Endothelial cell (in vitro differentiated cells): ENCODE results near the gene NPB. TPM values are rescaled to one million over a fixed set of nuclear protein-coding genes. Genes with fewer than 3 reads are reported as not detected.

Experiments used
- DNase-seq: peaks from one replicate; pipeline ENCODE4 v3.0.0; 2021; ENCODE audit warnings: low spot score
- H3K27ac Mint-ChIP-seq: one replicate; pipeline ENCODE4 v1.8.0; 2021; ENCODE audit warnings: mixed read lengths, inconsistent platforms; ENCODE audit not compliant: unreplicated experiment
- H3K27me3 Mint-ChIP-seq: one replicate; pipeline ENCODE4 v1.8.0; 2021; ENCODE audit warnings: mild to moderate bottlenecking, moderate library complexity, mixed read lengths, inconsistent platforms; ENCODE audit not compliant: unreplicated experiment
- H3K36me3 Mint-ChIP-seq: one replicate; pipeline ENCODE4 v1.8.0; 2021; ENCODE audit warnings: mild to moderate bottlenecking, low read depth, mixed read lengths, inconsistent platforms; ENCODE audit not compliant: unreplicated experiment
- H3K4me1 Mint-ChIP-seq: one replicate; pipeline ENCODE4 v1.8.0; 2021; ENCODE audit warnings: mild to moderate bottlenecking, mixed read lengths, inconsistent platforms; ENCODE audit not compliant: unreplicated experiment
- H3K4me3 Mint-ChIP-seq: one replicate; pipeline ENCODE4 v1.8.0; 2021; ENCODE audit warnings: mild to moderate bottlenecking, mixed read lengths, inconsistent platforms; ENCODE audit not compliant: unreplicated experiment
- H3K9me3 Mint-ChIP-seq: one replicate; pipeline ENCODE4 v1.8.0; 2021; ENCODE audit warnings: mixed read lengths, inconsistent platforms; ENCODE audit not compliant: unreplicated experiment
- CTCF ChIP-seq: fragments of 200-600 bp; sonication (generic); IDR thresholded peaks from one replicate; pipeline ENCODE4 v1.5.0; 2021; ENCODE audit warnings: antibody characterized with exemption; ENCODE audit not compliant: unreplicated experiment
- total RNA-seq: library from RNA; stranded (reverse); fragmentation: NEBNext Ultra II Directional; extraction: Animal tissue kit (Norgen Biotek cat#: 25700); gene quantifications from one replicate; pipeline ENCODE4 v1.2.1, GENCODE V29; 2021; ENCODE audit not compliant: unreplicated experiment

NPB gene
- total RNA-seq, 1 donor from 2014 or later = 0.56 TPM

- DNase-seq = no peak
- Mint-ChIP-seq H3K27ac (peak within 1 kb of the TSS; percentile 84), H3K9me3 (no peaks in the 10 kb centered on the region), H3K4me3 (peak within 1 kb of the TSS; percentile 93), H3K4me1 (peaks cover 3% of the 10 kb centered on the region), H3K36me3 (peaks cover 3% of the 10 kb centered on the region), H3K27me3 (peaks cover 17% of the 10 kb centered on the region)
- no peak for TF ChIP-seq CTCF
Measured at GRCh38 chr17:81870981-81871386, 31.1 kb upstream of the NPB start, which contains the start of gene ARHGDIA. Gene ARHGDIA (minus strand): TSS chr17:81871337. CDS start chr17:81869930, 1,407 bp downstream.

- peak; percentile 91 for DNase-seq
- no peaks in the 10 kb centered on the region for H3K9me3 Mint-ChIP-seq
- TF ChIP-seq CTCF = no peak
- H3K27ac Mint-ChIP-seq = peak overlapping the region; percentile 83
- H3K27me3 Mint-ChIP-seq = peaks cover 17% of the 10 kb centered on the region
- H3K4me1 Mint-ChIP-seq = peaks cover 3% of the 10 kb centered on the region
- H3K36me3 Mint-ChIP-seq = peaks cover 3% of the 10 kb centered on the region
- H3K4me3 Mint-ChIP-seq = peak overlapping the region; percentile 89
Measured at GRCh38 chr17:81871387-81872230, 30.4 kb upstream of the NPB start.

- Mint-ChIP-seq H3K9me3 (no peaks in the 10 kb centered on the region), H3K27ac (no peak overlapping the region), H3K36me3 (peaks cover 4% of the 10 kb centered on the region), H3K4me3 (peak overlapping the region; percentile 39), H3K4me1 (no peaks in the 10 kb centered on the region), H3K27me3 (peaks cover 1% of the 10 kb centered on the region)
- DNase-seq = no peak
- TF ChIP-seq CTCF = no peak
Measured at GRCh38 chr17:81877569-81877968, 24.5 kb upstream of the NPB start.

- no peak for TF ChIP-seq CTCF
- Mint-ChIP-seq H3K4me1 (no peaks in the 10 kb centered on the region), H3K27me3 (peaks cover 1% of the 10 kb centered on the region), H3K4me3 (no peak overlapping the region), H3K9me3 (no peaks in the 10 kb centered on the region), H3K36me3 (peaks cover 4% of the 10 kb centered on the region), H3K27ac (no peak overlapping the region)
- DNase-seq = no peak
Measured at GRCh38 chr17:81878294-81878693, 23.7 kb upstream of the NPB start.

GRCh38 chr17:81879121-81879520, 22.9 kb upstream of the NPB start:
- Mint-ChIP-seq H3K27me3 (peaks cover 1% of the 10 kb centered on the region), H3K36me3 (peaks cover 6% of the 10 kb centered on the region), H3K9me3 (no peaks in the 10 kb centered on the region), H3K4me3 (no peak overlapping the region), H3K4me1 (no peaks in the 10 kb centered on the region), H3K27ac (peak overlapping the region; percentile 43)
- no peak for TF ChIP-seq CTCF
- no peak for DNase-seq
